Measurements from ENCODE around the gene SGSH.

Gene SGSH

DNA sequence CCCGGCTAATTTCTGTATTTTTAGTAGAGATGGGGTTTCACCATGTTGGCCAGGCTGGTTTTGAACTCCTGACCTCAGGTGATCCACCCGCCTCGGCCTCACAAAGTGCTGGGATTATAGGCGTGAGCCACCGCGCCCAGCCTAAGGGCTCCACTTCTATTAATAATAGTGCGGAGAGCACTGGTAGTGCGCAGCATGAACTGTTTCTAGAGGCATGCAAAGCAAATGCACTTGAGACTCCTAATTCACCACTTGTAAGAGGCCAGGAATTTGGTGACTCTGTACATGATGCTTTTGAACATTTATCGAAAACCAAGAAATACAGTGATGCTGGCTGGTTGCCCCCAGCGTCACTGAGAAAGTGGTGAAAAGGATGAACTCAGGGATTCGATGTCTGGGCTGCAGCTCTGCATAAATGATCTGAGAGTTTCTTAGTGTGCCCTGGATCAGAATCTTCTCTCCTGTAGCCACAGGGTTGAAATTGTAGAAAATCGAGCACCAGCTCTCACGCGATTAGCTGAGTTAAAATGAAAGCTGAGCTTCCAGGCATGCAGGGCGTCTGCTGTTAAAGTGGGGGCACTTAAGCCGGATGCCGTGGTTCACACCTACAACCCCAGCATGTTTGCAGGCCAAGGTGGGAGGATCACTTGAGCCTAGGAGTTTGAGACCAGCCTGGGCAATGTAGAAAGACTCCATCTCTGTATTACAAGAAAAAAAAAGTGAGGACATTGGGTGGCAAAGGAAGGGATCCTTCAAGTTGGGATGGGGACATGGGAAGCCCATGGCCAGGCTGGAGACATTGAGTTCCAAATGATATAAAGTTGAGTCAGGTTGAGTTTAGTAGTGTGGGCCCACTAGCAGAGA, 45.3 kb upstream of the SGSH start:
- Histone ChIP-seq H3K27ac (ENCODE audit: low read depth, low read length) (no peak overlapping the region), H3K4me3 (ENCODE audit: low read depth, low read length) (no peak overlapping the region), H3K9me3 (ENCODE audit: insufficient read depth, low read depth, low read length) (peaks cover 3% of the 10 kb centered on the region), H3K4me2 (ENCODE audit: low read length) (no peak overlapping the region), H3K18ac (ENCODE audit: low read length) (no peak overlapping the region), H4K8ac (ENCODE audit: low read depth, low read length) (no peak overlapping the region), H3K23ac (ENCODE audit: low read length) (no peak overlapping the region), H3K27me3 (ENCODE audit: insufficient read depth, low read length) (no peaks in the 10 kb centered on the region), H2BK5ac (ENCODE audit: low read depth, low read length, poor library complexity) (no peak overlapping the region), H3K4ac (ENCODE audit: low read depth, low read length) (no peak overlapping the region), H3K79me1 (ENCODE audit: low read length) (peaks cover 18% of the 10 kb centered on the region), H4K91ac (ENCODE audit: low read depth, low read length) (no peak overlapping the region), H2BK120ac (ENCODE audit: insufficient read depth, low read length, poor library complexity) (no peak overlapping the region), H3K9ac (ENCODE audit: low read length) (no peak overlapping the region), H3K79me2 (ENCODE audit: control insufficient read depth, insufficient read depth, low read length, poor library complexity) (peaks cover 5% of the 10 kb centered on the region), H2BK12ac (ENCODE audit: low read length) (no peak overlapping the region), H3K4me1 (ENCODE audit: control insufficient read depth in 1 of 2, insufficient read depth in 2 of 2, low read length in 2 of 2) (peaks cover 10 to 16% of the 10 kb centered on the region in 2 experiments), H2AK5ac (ENCODE audit: low read length) (no peak overlapping the region), H3K36me3 (ENCODE audit: control insufficient read depth in 1 of 2, insufficient read depth in 2 of 2, low read length in 2 of 2) (peaks cover 9 to 10% of the 10 kb centered on the region in 2 experiments), H2AFZ (ENCODE audit: insufficient read depth, low read length, poor library complexity) (no peak overlapping the region), H3K14ac (ENCODE audit: low read length) (no peak overlapping the region), H4K12ac (ENCODE audit: low read depth, low read length) (no peak overlapping the region)
- no CpG with 5 or more reads among the region's 17 CpGs for WGBS (ENCODE audit: extremely low coverage, insufficient coverage, insufficient read length)
- DNase-seq, result no peak

DNA sequence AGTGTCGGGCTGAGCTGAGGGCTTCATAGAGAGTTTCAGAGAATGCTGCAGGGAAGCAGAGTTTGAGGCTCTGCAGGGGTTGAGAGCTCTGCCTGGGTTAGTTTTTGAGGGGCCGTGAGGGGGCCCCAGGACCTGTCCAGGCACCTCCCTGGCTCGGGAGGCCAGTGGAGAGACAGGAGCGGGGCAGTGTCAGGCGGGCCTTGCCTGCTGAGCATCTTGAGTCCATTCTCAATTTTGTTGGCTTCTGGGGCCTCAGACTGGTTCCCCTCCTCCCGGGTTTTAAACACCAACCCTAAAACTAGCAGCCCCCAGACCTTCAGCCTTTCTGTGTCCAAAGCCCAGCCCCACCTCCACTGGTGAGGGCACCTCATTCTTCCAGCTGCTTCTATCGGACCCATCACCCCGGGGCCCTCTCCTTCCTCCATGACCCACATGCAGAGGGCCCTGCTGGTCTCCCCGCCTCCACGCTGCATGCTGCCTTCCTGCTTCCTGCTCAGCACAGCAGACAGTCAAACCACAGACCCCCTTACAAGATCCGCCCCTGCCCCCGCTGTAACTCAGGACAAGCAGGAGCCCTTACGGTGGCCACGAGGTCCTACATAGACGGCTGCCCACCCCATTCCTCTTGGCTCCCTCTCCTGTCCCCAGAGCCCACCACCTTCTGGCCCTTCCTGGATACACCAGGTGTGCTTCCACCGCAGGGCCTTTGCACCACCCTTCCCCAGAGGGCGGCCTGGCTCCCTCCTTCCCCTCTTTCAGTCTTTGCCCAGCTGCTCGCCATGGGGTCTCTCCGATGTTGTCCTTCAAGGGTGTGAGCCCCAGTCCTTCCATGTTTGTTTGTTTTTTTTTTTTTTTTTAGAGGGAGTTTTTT, 44.3 kb upstream of the SGSH start:
- no peak overlapping the region for H2BK5ac ChIP-seq (ENCODE audit: low read depth, low read length, poor library complexity)
- H3K9me3 ChIP-seq (ENCODE audit: insufficient read depth, low read depth, low read length), result peaks cover 3% of the 10 kb centered on the region
- H3K4me3 ChIP-seq (ENCODE audit: low read depth, low read length), result no peak overlapping the region
- no peak for DNase-seq
- H3K23ac ChIP-seq (ENCODE audit: low read length), result no peak overlapping the region
- no peak overlapping the region for H4K12ac ChIP-seq (ENCODE audit: low read depth, low read length)
- H3K27me3 ChIP-seq (ENCODE audit: insufficient read depth, low read length), result no peaks in the 10 kb centered on the region
- no peak overlapping the region for H3K14ac ChIP-seq (ENCODE audit: low read length)
- no peak overlapping the region for H4K8ac ChIP-seq (ENCODE audit: low read depth, low read length)
- no peak overlapping the region for H3K4ac ChIP-seq (ENCODE audit: low read depth, low read length)
- H2BK120ac ChIP-seq (ENCODE audit: insufficient read depth, low read length, poor library complexity), result no peak overlapping the region
- no peak overlapping the region for H3K18ac ChIP-seq (ENCODE audit: low read length)
- no peak overlapping the region for H2BK12ac ChIP-seq (ENCODE audit: low read length)
- no peak overlapping the region for H2AFZ ChIP-seq (ENCODE audit: insufficient read depth, low read length, poor library complexity)
- H2AK5ac ChIP-seq (ENCODE audit: low read length), result no peak overlapping the region
- peaks cover 5% of the 10 kb centered on the region for H3K79me2 ChIP-seq (ENCODE audit: control insufficient read depth, insufficient read depth, low read length, poor library complexity)
- H3K79me1 ChIP-seq (ENCODE audit: low read length), result peaks cover 25% of the 10 kb centered on the region
- peaks cover 9 to 10% of the 10 kb centered on the region in 2 experiments for H3K36me3 ChIP-seq (ENCODE audit: control insufficient read depth in 1 of 2, insufficient read depth in 2 of 2, low read length in 2 of 2)
- H3K9ac ChIP-seq (ENCODE audit: low read length), result no peak overlapping the region
- no CpG with 5 or more reads among the region's 19 CpGs for WGBS (ENCODE audit: extremely low coverage, insufficient coverage, insufficient read length)
- H3K4me2 ChIP-seq (ENCODE audit: low read length), result no peak overlapping the region
- H3K4me1 ChIP-seq (ENCODE audit: control insufficient read depth in 1 of 2, insufficient read depth in 2 of 2, low read length in 2 of 2), result peaks cover 14 to 21% of the 10 kb centered on the region in 2 experiments
- H4K91ac ChIP-seq (ENCODE audit: low read depth, low read length), result no peak overlapping the region
- H3K27ac ChIP-seq (ENCODE audit: low read depth, low read length), result no peak overlapping the region

DNA sequence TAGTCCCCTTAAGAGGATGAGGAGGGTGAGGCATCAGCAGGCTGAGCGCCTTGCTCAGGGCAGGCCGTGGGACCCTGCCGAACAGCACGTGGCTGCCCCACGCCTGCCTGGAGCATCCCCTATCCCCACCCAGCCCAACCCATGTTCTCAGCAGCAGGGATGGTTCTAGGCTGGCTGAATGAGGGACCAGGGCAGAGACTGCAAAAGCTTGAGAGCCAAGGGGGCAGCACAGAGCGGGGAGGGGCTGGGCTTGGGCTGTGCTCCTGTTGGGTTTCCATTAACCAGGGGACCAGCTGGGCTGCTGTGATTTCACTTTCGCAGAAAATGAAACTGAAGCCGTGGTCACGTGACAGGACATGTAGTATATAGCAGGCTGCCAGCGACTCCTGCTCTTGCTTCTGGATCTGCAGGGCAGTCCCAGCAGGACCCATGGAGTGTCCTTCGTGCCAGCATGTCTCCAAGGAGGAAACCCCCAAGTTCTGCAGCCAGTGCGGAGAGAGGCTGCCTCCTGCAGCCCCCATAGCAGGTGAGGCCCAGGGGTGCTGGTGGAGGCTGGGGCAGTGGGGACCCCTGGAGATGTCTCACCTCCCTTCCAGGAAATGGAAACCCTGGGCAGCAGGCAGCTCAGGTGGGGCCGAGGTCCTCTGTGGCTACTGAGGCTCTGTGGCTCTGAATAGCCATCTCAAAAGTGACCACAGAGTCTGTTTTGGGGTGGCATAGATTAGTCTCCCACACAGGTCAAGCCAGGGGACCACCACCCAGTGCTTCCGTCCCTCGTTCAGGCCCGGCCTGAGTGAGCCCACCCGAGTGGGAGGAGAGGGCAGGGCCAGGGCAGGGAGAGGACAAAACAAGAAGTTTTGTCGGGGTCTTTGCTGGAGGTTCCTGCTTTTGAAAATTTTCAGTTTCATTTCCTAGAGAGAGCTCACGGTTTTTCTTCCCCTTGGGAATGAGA, 43.4 kb upstream of the SGSH start:
- H2BK5ac ChIP-seq (ENCODE audit: low read depth, low read length, poor library complexity), result no peak overlapping the region
- peaks cover 3% of the 10 kb centered on the region for H3K9me3 ChIP-seq (ENCODE audit: insufficient read depth, low read depth, low read length)
- no peak overlapping the region for H3K4me3 ChIP-seq (ENCODE audit: low read depth, low read length)
- H2AK5ac ChIP-seq (ENCODE audit: low read length), result no peak overlapping the region
- peak overlapping the region; percentile 16 for H3K18ac ChIP-seq (ENCODE audit: low read length)
- H4K91ac ChIP-seq (ENCODE audit: low read depth, low read length), result no peak overlapping the region
- H2BK120ac ChIP-seq (ENCODE audit: insufficient read depth, low read length, poor library complexity), result no peak overlapping the region
- H3K4me2 ChIP-seq (ENCODE audit: low read length), result no peak overlapping the region
- no peak overlapping the region for H2AFZ ChIP-seq (ENCODE audit: insufficient read depth, low read length, poor library complexity)
- peaks cover 25% of the 10 kb centered on the region for H3K79me1 ChIP-seq (ENCODE audit: low read length)
- no peak overlapping the region for H3K27ac ChIP-seq (ENCODE audit: low read depth, low read length)
- no peak overlapping the region for H3K9ac ChIP-seq (ENCODE audit: low read length)
- no peak overlapping the region for H3K14ac ChIP-seq (ENCODE audit: low read length)
- no peak overlapping the region for H3K4ac ChIP-seq (ENCODE audit: low read depth, low read length)
- DNase-seq, result peak; percentile 30 to 56
- H4K8ac ChIP-seq (ENCODE audit: low read depth, low read length), result no peak overlapping the region
- H3K27me3 ChIP-seq (ENCODE audit: insufficient read depth, low read length), result no peaks in the 10 kb centered on the region
- peak overlapping the region; percentile 17 for H2BK12ac ChIP-seq (ENCODE audit: low read length)
- WGBS (ENCODE audit: extremely low coverage, insufficient coverage, insufficient read length), result no CpG with 5 or more reads among the region's 19 CpGs
- H3K23ac ChIP-seq (ENCODE audit: low read length), result no peak overlapping the region
- peaks cover 5 to 7% of the 10 kb centered on the region in 2 experiments for H3K36me3 ChIP-seq (ENCODE audit: control insufficient read depth in 1 of 2, insufficient read depth in 2 of 2, low read length in 2 of 2)
- peaks cover 14 to 21% of the 10 kb centered on the region in 2 experiments for H3K4me1 ChIP-seq (ENCODE audit: control insufficient read depth in 1 of 2, insufficient read depth in 2 of 2, low read length in 2 of 2)
- H3K79me2 ChIP-seq (ENCODE audit: control insufficient read depth, insufficient read depth, low read length, poor library complexity), result peaks cover 5% of the 10 kb centered on the region
- H4K12ac ChIP-seq (ENCODE audit: low read depth, low read length), result no peak overlapping the region

Measured in trophoblast cell (in vitro differentiated cells and primary cell).